NB4 (cell line): ENCODE measurements around the gene TMEM121B.

ENCODE experiments used
- DNase-seq: peaks from one replicate; pipeline ENCODE4 v3.0.0; 2010; ENCODE audit warnings: low read depth
- H3K4me3 ChIP-seq: one replicate; pipeline ENCODE4 v1.5.1; 2011; ENCODE audit warnings: mild to moderate bottlenecking, low read depth, low read length, moderate library complexity
- MAX ChIP-seq: IDR thresholded peaks from 2 replicates; pipeline ENCODE4 v1.6.1; 2011; ENCODE audit warnings: low read depth, low read length
- MYC ChIP-seq: IDR thresholded peaks from 2 replicates; pipeline ENCODE4 v1.6.1; 2011; ENCODE audit warnings: low read depth, low read length
- POLR2A ChIP-seq: IDR thresholded peaks from 2 replicates; pipeline ENCODE4 v1.6.1; 2011; ENCODE audit warnings: mild to moderate bottlenecking; ENCODE audit not compliant: insufficient read length; ENCODE audit errors: extremely low read depth
- TF ChIP-seq, protein P1 (sequence below): IDR thresholded peaks from one replicate; pipeline ENCODE4 v1.5.1; 2012; ENCODE audit warnings: low read depth, low read length

TMEM121B gene

DNA sequence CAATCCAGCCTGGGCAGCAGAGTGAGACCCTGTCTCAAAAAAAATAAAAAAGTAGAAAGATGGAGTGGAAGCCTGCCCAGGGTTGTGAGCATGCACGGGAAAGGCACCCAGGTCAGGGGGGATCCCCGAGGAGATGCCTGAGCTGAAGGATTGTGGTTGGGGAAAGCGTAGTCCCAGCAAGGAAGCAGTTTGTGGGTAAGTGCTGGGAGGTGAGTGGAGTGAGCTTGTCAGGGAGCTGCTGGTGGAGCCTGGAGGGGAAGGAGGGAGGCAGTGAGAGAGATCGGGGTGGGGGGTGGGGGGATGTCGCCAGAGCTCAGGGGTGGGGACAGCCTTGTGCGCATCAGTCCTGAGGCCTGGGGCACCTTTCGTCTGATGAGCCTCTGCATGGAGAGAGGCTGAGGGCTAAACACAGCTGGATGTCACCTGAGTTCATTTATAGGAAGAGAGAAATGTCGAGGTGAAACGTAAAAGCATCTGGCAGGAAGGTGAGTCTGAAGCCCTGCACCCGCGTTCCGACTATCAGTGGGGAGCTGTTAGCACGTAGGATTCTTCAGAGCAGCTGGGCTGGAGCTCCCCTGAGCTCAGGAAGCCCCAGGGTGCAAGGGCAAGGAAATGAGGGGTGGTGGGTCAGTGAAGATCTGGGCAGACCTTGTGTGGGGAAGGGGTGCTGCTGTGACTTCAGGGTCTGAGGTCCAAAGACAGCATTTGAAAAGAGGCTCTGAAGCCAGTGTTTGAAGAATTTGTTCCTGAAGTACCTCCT lies 10.2 kb downstream of the TMEM121B start:
- no peak overlapping the region for H3K4me3 ChIP-seq
- DNase-seq, result peak; percentile 33
- TF ChIP-seq POLR2A, result peak; percentile 15
- TF ChIP-seq MAX, result no peak

DNA sequence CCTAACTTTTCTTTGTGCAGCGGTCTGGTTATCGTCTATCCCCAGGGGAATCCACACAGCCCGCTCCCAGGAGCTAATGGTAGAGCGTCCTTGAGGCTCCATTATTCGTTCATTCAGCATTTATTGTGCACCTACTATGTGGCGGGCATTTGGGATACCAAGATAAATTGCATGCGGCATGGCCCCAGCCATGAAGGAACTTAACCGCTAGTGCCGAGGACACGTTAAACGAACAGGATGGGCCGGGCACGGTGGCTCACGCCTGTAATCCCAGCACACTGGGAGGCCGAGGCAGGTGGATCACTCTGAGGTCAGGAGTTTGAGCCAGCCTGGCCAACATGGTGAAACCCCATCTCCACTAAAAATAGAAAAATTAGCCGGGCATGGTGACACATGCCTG lies 11.2 kb downstream of the TMEM121B start:
- DNase-seq, result peak; percentile 8
- TF ChIP-seq, protein P1, sequence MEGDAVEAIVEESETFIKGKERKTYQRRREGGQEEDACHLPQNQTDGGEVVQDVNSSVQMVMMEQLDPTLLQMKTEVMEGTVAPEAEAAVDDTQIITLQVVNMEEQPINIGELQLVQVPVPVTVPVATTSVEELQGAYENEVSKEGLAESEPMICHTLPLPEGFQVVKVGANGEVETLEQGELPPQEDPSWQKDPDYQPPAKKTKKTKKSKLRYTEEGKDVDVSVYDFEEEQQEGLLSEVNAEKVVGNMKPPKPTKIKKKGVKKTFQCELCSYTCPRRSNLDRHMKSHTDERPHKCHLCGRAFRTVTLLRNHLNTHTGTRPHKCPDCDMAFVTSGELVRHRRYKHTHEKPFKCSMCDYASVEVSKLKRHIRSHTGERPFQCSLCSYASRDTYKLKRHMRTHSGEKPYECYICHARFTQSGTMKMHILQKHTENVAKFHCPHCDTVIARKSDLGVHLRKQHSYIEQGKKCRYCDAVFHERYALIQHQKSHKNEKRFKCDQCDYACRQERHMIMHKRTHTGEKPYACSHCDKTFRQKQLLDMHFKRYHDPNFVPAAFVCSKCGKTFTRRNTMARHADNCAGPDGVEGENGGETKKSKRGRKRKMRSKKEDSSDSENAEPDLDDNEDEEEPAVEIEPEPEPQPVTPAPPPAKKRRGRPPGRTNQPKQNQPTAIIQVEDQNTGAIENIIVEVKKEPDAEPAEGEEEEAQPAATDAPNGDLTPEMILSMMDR, result no peak
- TF ChIP-seq MYC (no peak), MAX (no peak), POLR2A (no peak)
- H3K4me3 ChIP-seq, result no peak overlapping the region

DNA sequence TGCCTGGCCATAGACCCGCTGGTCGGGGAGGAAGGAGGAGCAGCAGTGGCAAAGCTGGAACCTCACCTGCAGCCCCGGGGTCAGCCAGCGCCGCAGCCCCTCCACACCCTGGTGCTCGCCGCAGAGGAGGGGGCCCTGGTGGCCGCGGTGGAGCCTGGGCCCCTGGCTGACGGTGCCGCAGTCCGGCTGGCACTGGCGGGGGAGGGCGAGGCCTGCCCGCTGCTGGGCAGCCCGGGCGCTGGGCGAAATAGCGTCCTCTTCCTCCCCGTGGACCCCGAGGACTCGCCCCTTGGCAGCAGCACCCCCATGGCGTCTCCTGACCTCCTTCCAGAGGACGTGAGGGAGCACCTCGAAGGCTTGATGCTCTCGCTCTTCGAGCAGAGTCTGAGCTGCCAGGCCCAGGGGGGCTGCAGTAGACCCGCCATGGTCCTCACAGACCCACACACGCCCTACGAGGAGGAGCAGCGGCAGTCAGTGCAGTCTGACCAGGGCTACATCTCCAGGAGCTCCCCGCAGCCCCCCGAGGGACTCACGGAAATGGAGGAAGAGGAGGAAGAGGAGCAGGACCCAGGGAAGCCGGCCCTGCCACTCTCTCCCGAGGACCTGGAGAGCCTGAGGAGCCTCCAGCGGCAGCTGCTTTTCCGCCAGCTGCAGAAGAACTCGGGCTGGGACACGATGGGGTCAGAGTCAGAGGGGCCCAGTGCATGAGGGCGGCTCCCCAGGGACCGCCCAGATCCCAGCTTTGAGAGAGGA lies 11.9 kb downstream of the TMEM121B start:
- H3K4me3 ChIP-seq, result no peak overlapping the region
- DNase-seq, result peak; percentile 13
- TF ChIP-seq POLR2A (no peak), MYC (no peak), MAX (no peak)
- TF ChIP-seq, protein P1, result no peak

DNA sequence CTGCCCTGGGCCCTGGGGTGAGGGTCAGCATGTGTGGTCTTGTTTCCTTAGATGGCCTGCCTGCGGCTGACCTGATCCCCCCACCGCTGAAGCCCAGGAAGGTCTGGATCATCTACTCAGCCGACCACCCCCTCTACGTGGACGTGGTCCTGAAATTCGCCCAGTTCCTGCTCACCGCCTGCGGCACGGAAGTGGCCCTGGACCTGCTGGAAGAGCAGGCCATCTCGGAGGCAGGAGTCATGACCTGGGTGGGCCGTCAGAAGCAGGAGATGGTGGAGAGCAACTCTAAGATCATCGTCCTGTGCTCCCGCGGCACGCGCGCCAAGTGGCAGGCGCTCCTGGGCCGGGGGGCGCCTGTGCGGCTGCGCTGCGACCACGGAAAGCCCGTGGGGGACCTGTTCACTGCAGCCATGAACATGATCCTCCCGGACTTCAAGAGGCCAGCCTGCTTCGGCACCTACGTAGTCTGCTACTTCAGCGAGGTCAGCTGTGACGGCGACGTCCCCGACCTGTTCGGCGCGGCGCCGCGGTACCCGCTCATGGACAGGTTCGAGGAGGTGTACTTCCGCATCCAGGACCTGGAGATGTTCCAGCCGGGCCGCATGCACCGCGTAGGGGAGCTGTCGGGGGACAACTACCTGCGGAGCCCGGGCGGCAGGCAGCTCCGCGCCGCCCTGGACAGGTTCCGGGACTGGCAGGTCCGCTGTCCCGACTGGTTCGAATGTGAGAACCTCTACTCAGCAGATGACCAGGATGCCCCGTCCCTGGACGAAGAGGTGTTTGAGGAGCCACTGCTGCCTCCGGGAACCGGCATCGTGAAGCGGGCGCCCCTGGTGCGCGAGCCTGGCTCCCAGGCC lies 12.7 kb downstream of the TMEM121B start:
- TF ChIP-seq MAX, result no peak
- TF ChIP-seq, protein P1, result no peak
- no peak for TF ChIP-seq POLR2A
- no peak for TF ChIP-seq MYC
- no peak overlapping the region for H3K4me3 ChIP-seq

DNA sequence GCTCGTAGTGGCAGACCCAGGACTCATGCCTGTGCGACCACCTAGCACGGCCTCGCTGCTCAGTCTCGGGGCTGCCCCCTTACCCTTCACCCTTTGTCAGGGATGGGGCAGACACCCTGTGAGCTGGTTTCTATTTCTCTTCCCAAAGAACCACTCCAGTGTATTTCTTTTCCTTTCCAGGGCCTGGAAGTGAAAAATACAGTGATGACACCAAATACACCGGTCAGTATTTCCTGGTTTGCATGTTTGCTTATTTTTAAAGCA lies 13.7 kb downstream of the TMEM121B start:
- DNase-seq, result no peak
- no peak overlapping the region for H3K4me3 ChIP-seq
- no peak for TF ChIP-seq MAX
- TF ChIP-seq MYC, result no peak
- TF ChIP-seq, protein P1, result no peak
- no peak for TF ChIP-seq POLR2A

More for the DNA sequence above, 12.7 kb downstream of the TMEM121B start:
- DNase-seq, result peak; percentile 2
